ENCODE measurements around the gene ZFYVE1. TPM values are rescaled to one million over a fixed set of nuclear protein-coding genes. Genes with fewer than 3 reads are reported as not detected.
"Not testable (repeated sequence)": the region's sequence is repeated elsewhere in the genome, so short reads cannot be mapped to it uniquely, and the experiment has no call there.

Gene ZFYVE1
- total RNA-seq, 4 donors from 2014 or later = 9.7 to 17.6 (median 14.0) TPM

GRCh38 chr14:72966038-72966437 is 60.9 kb downstream of the ZFYVE1 start:
- 88 to 96% methylated on average over 5 to 6 of the region's 6 CpGs for WGBS, 2 donors
- Histone ChIP-seq H3K9me3 (no peaks in the 10 kb centered on the region), H3K4me3 (no peak overlapping the region), H3K4me1 (no peaks in the 10 kb centered on the region), H3K36me3 (peaks cover 0 to 53% (median 12%) of the 10 kb centered on the region in 3 donors), H3K27ac (no peak overlapping the region), H3K27me3 (no peaks in the 10 kb centered on the region)
- no peak for DNase-seq
- TF ChIP-seq CTCF (IDR thresholded peaks at IDR 0.05) (no peak), POLR2A (IDR thresholded peaks at IDR 0.05) (no peak)
- intact Hi-C loops (cut with DNase I) = no loop called here

- no peaks in the 10 kb centered on the region for H3K9me3 ChIP-seq
- no peaks in the 10 kb centered on the region for H3K4me1 ChIP-seq
- H3K4me3 ChIP-seq = no peak overlapping the region
- DNase-seq = no peak
- TF ChIP-seq POLR2A (IDR thresholded peaks at IDR 0.05) (no peak), CTCF (IDR thresholded peaks at IDR 0.05) (no peak)
- peaks cover 0 to 53% (median 12%) of the 10 kb centered on the region in 3 donors for H3K36me3 ChIP-seq
- 72 to 80% methylated on average over 6 of the region's 6 CpGs for WGBS, 2 donors
- H3K27me3 ChIP-seq = no peaks in the 10 kb centered on the region
- intact Hi-C loops (cut with DNase I) = no loop called here
- H3K27ac ChIP-seq = no peak overlapping the region
Measured at GRCh38 chr14:72965249-72965648, 61.7 kb downstream of the ZFYVE1 start.

GRCh38 chr14:72962829-72963312 is 64.0 kb downstream of the ZFYVE1 start:
- Histone ChIP-seq H3K4me1 (no peaks in the 10 kb centered on the region), H3K4me3 (no peak overlapping the region), H3K27ac (no peak overlapping the region), H3K9me3 (no peaks in the 10 kb centered on the region), H3K27me3 (no peaks in the 10 kb centered on the region), H3K36me3 (peaks cover 0 to 53% (median 6%) of the 10 kb centered on the region in 3 donors)
- TF ChIP-seq CTCF (IDR thresholded peaks at IDR 0.05) (no peak), POLR2A (IDR thresholded peaks at IDR 0.05) (no peak)
- intact Hi-C loops (cut with DNase I) = no loop called here
- WGBS, 2 donors = 24 to 56% methylated on average over 6 of the region's 6 CpGs
- no peak for DNase-seq

- 59 to 65% methylated on average over 8 to 9 of the region's 10 CpGs for whole genome bisulfite sequencing, 2 donors
- H3K36me3 ChIP-seq = peaks cover 4 to 53% (median 6%) of the 10 kb centered on the region in 3 donors
- H3K27me3 ChIP-seq; H3K27ac ChIP-seq; DNase-seq; H3K4me3 ChIP-seq; H3K4me1 ChIP-seq; H3K9me3 ChIP-seq; intact Hi-C loops (cut with DNase I): not testable (repeated sequence)
Measured at GRCh38 chr14:72962336-72962754, 64.6 kb downstream of the ZFYVE1 start.

GRCh38 chr14:72961579-72962335 is 65.1 kb downstream of the ZFYVE1 start:
- DNase-seq = no peak
- intact Hi-C loops (cut with DNase I) = no loop called here
- WGBS, 2 donors = 89 to 90% methylated on average over 7 to 9 of the region's 10 CpGs
- no peak overlapping the region for H3K4me3 ChIP-seq
- peaks cover 6 to 53% (median 6%) of the 10 kb centered on the region in 3 donors for H3K36me3 ChIP-seq
- TF ChIP-seq POLR2A (IDR thresholded peaks at IDR 0.05) (no peak), CTCF (IDR thresholded peaks at IDR 0.05) (no peak)
- no peaks in the 10 kb centered on the region for H3K9me3 ChIP-seq
- no peaks in the 10 kb centered on the region for H3K4me1 ChIP-seq
- no peaks in the 10 kb centered on the region for H3K27me3 ChIP-seq
- H3K27ac ChIP-seq = no peak overlapping the region

GRCh38 chr14:72961016-72961415 is 65.9 kb downstream of the ZFYVE1 start:
- H3K4me3 ChIP-seq = not testable (repeated sequence)

More at GRCh38 chr14:72961016-72961415, 65.9 kb downstream of the ZFYVE1 start:
- H3K4me1 ChIP-seq; H3K27ac ChIP-seq; intact Hi-C loops (cut with DNase I); DNase-seq; H3K9me3 ChIP-seq; H3K27me3 ChIP-seq: not testable (repeated sequence)
- peaks cover 6 to 59% (median 6%) of the 10 kb centered on the region in 3 donors for H3K36me3 ChIP-seq
- WGBS, 2 donors = 73 to 93% methylated on average over 4 of the region's 4 CpGs
